GM19240 (cell line): Measurements from ENCODE around the gene UBE2Z.
"Not testable (repeated sequence)": the region's sequence is repeated elsewhere in the genome, so short reads cannot be mapped to it uniquely, and the experiment has no call there.

Source experiments
- DNase-seq: peaks from one replicate; pipeline ENCODE4 v3.0.0; 2011; ENCODE audit warnings: low spot score; ENCODE audit not compliant: insufficient read length

UBE2Z gene

GRCh38 chr17:48908047-48908843 lies at the start of gene UBE2Z:
Gene UBE2Z (plus strand): TSS chr17:48908407. CDS start chr17:48908504, 97 bp downstream.
- peak; percentile 97 for DNase-seq

- no peak for DNase-seq
Measured at GRCh38 chr17:48860034-48860433, 48.2 kb upstream of the UBE2Z start.

GRCh38 chr17:48860456-48860855 lies 47.8 kb upstream of the UBE2Z start:
- no peak for DNase-seq

GRCh38 chr17:48868916-48869500 lies 39.2 kb upstream of the UBE2Z start:
- no peak for DNase-seq

- no peak for DNase-seq
Measured at GRCh38 chr17:48869821-48870318, 38.3 kb upstream of the UBE2Z start.

- DNase-seq, result no peak
Measured at GRCh38 chr17:48871035-48871550, 37.1 kb upstream of the UBE2Z start.

- no peak for DNase-seq
Measured at GRCh38 chr17:48871551-48872351, 36.5 kb upstream of the UBE2Z start.

GRCh38 chr17:48872409-48872808 lies 35.8 kb upstream of the UBE2Z start:
- DNase-seq, result not testable (repeated sequence)

GRCh38 chr17:48873209-48873608 lies 35.0 kb upstream of the UBE2Z start:
- no peak for DNase-seq

GRCh38 chr17:48873696-48874443 lies 34.3 kb upstream of the UBE2Z start:
- no peak for DNase-seq

GRCh38 chr17:48878920-48879898 lies 29.0 kb upstream of the UBE2Z start:
- peak; percentile 75 for DNase-seq

- no peak for DNase-seq
Measured at GRCh38 chr17:48882272-48882671, 25.9 kb upstream of the UBE2Z start.

- DNase-seq, result no peak
Measured at GRCh38 chr17:48883171-48883570, 25.0 kb upstream of the UBE2Z start.

- no peak for DNase-seq
Measured at GRCh38 chr17:48890086-48890485, 18.1 kb upstream of the UBE2Z start.

- no peak for DNase-seq
Measured at GRCh38 chr17:48892940-48893645, 15.1 kb upstream of the UBE2Z start.

GRCh38 chr17:48893646-48894508 lies 14.3 kb upstream of the UBE2Z start:
- DNase-seq, result no peak

- no peak for DNase-seq
Measured at GRCh38 chr17:48894886-48895285, 13.3 kb upstream of the UBE2Z start.

- DNase-seq, result no peak
Measured at GRCh38 chr17:48901241-48901640, 7.0 kb upstream of the UBE2Z start.
